GM21515 (cell line): ENCODE measurements around the gene RAD21L1.
"Not testable (repeated sequence)": the region's sequence is repeated elsewhere in the genome, so short reads cannot be mapped to it uniquely, and the experiment has no call there.

Experiments used
- ATAC-seq: cut with Tn5 transposase; IDR thresholded peaks from one replicate; pipeline ENCODE4 v1.9.1; 2021; ENCODE audit not compliant: unreplicated experiment

RAD21L1 gene

DNA sequence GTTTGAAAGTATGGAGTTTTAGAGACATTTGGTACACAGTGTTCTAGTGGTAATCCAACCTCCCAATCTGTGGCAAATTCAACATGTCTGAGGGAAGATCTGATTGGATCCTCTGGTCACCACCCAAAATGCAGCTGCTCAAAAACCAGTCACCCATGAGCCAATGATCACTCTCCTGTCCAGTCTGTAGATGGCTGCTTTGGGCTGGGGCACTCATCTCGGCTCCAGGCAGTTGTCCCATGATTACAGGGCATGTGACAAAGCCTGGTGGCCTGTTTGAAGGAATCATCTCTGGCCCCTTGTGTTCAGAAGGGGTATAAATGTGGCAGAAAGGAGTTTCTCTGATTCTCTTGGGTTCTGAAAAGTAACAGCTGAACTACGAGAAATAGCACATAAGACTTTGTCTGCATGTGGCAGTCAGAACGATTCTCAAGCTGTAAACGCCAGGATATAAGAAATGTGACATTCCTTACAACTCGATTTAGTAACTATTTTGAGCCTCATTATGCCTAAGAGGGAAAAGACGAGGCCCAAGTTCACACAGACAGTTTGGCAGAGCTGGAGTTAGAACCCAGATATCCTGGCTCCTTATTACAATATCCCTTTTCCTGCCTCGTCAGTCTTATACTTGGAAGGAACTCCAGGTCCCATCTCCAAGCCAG lies 26.5 kb upstream of the RAD21L1 start:
- no peak for ATAC-seq

DNA sequence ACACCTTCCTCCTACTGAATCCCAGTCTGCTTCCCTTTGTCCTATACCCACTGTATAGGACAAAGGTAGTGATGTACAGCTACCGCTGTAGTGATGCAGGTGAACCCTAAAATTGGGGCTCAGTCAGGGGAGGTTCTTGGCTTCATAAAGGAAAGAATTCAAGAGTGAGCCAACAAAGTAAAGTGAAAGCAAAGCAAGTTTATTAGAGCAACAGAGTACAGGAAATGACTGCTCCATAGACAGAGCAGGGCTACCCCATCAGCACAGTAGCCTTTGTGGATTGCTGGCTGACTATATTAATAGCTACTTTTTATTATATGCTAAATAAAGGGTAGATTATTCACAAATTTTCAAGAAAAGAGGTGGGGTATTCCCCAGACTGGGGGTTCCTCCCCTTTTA lies 25.9 kb upstream of the RAD21L1 start:
- ATAC-seq = no peak

DNA sequence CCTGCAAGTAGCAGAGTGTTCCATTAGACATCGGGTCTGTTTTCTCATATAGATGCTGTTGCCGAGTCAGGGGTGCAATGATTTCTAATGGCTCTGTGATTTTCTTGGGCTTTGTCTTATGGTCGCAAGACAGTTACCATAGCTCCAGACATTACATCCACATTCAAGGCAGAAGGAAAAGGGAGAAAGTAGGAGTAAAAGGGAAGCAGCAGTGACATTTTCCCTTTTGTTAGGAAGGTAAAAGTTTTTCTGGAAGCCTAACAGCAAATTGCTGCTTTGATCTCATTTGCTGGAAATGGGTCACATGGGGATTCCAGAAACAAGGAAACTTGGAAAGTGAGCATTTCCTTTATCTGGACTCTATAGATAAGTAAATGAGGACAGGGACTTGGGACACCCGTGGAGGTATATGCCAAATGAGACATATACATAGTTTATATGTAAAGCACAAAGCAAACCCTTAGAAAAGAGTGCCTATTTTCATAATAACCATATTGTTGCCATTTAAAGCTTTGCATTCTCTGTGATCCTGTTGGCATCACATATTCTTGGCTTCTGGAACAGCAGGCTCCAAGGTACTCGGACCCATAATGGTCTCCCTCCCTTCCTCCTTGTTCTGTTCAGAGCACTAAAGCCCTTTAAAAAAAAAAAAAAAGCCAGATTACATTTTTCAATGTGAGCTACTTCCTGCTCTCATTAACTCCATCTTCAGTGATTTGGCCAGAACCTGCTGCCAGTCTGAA lies 22.9 kb upstream of the RAD21L1 start, which contains the start of gene C20orf202:
Gene C20orf202, plus strand, starts transcription at position 693 of the 743 bp plus-strand sequence. CDS start 132 bp downstream, outside the sequence.
- ATAC-seq = no peak

DNA sequence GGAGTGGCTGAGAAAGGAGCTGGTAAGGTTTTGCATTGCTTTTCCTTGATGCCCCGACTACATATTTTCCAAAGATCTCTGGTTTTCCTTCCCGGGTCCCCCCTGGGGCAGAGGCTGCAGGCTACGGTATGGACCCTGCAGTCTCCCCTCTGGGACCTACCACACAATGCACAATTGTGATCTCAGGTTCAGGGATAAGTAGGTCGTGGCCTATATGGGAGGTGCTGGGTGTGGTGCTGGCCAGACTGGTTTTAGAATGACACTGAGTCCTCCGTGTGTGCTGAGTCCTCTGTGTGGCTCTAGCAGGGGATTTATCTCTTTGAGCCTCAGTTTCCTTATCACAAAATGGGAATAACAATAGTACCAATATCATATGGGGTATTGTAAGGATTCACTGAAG lies 22.2 kb upstream of the RAD21L1 start:
- ATAC-seq = no peak

DNA sequence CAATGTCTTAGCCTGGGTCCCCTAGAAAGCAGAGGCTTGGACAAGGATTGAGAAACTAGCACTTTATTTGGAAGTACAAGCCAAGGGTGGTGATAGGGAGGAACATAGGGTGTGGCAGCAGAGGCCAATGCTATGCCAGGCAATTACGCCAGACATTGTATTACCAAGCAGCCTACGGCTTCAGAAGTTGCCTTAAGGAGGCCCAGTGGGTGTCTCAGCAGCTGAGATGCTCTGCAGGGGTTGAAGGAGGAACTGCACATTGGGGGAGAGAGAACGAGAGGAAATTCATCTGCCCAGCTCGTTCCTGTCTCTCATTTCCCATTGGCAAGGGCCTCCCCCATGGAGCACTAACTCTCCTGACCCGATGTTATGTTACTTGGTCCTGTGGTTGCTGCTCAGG lies 21.7 kb upstream of the RAD21L1 start:
- no peak for ATAC-seq

DNA sequence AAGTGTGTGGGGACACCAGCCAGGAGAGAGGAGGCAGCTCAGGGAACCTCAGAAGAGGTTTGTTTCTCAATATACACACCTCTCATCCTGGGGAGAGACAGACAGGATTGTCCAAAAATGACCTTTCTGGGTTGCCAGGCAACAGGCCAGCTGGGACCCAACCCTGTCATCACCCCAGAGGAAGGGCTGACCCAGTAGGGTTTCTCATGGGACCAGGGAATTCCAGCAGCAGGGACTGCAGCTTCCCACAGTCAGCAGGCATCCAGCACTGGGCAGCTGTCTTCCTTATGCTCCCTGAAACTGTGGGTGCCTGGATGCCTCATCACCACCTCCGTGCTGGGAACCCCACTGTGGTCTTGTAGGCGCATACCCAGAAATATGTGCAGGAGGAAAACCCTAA lies 21.3 kb upstream of the RAD21L1 start:
- ATAC-seq = no peak

DNA sequence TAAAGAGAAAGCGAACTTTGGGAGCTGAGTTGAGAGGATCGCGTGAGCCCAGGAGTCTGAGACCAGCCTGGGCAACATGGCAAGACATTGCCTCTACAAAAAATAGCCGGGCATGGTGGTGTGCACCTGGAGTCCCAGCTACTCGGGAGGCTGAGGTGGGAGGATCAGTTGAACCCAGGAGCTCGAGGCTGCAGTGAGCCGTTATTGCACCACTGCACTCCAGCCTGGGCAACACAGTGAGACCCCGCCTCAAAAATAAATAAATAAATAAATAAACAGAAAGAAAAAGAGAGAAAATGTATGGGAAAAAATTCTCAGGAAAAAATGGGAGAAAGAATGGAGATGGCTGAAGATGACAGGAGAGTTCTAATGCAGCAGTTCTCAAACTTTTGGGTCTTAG lies 20.0 kb upstream of the RAD21L1 start:
- no peak for ATAC-seq

DNA sequence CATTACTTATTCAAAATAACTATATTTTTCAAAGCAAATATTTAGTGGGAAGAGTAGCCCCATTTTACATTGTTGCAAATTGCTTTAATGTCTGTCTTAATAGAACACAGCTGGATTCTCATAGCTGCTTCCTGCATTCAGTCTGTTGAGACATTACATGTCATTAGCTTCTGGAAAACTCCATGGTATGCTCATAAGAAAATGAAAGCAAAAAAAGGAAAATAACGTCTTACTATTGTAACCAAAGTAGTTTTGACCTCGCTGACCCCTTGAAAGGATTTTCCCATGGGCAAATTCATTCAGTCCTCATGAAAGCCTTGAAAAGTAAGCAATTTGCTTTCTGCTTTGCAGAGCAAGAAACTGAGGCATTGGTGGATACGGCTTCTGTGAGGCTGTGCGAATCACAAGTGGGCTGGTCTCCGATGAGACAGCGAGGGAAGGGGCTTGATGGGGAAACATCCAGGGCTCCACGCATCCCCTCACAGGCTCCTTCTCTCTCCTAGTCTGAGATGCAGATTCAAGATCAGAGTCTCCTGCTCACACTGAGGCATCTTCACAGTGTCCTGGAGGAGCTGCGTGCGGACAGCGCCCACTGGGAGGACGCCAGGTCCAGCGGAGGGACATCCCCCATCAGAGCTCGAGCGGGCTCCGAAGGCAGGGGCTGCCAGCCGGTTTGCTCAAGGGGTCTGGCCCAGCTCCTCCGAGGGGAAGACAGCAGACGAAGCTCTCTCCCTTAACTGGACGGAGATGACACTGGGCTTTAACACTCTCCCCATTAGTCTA lies 19.3 kb upstream of the RAD21L1 start:
- no peak for ATAC-seq

DNA sequence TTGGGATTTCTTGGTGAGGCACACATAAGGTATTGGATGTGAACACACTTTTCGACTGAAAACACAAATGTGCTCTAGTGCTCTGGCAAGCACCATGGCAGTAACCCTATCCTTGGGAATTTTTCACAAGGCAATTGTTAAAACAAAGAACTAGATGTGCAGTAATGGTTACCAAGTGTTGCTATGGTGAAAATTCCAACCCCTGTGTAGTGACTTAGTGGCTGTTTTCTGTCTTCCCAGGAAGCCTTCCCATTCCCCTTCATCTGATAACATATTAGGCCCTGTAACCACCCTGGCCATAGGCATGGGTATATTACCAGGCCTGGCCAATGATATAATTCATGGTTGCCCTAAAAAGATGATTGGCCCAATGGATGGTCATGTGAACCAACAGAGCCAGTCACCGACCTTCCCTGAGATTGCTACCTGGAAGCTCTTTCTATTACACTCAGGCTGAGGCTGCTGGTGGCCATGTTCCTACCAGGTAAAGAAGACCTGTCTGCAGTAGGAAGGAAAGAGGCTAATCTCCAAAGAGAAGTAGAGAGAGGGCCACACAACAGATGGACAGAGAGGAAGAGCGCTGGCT lies 18.5 kb upstream of the RAD21L1 start:
- ATAC-seq = no peak

DNA sequence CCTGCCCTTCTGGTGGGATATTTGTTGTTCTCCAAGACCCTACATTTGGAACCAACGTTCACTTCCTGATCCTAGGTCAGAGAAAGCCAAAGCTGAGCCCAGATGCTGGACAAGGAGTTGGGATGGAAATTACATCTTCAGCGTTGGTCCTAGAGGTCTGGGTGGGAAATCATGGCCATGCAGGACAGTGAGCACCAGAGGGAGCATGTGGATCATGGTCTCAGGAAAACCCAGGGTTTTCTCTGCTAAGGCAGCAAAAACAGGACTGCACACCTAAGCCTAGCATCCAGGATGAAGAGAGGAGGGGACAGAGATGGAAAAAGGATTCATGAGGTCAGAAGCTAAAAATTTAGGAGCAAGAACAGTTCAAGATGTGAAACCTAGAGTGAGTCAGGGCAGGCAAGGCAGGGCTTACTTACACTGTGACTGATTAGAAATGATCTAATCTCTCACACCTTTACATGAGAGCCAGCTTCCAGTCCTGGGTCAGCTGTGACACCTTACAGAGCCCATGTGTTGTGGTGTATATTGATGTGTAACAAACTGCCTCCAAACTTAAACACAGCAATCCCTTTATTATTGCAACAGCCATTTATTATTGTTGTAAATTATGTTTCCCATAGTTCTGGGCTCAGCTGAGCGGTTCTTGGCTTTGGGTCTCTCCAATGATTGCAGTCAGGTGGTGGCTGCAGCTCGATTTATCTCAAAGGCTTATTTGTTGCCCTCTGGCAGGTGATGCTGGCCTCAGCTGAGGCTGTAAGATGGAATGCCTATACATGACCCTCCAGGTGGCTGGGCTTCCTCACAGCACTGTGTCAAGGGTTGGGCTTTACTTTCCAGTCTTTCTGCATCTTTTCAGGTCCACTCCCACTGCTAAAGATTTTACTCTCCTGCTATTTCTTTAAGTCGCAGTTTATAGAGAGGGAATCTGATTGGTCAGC lies 16.1 kb upstream of the RAD21L1 start:
- ATAC-seq = no peak

DNA sequence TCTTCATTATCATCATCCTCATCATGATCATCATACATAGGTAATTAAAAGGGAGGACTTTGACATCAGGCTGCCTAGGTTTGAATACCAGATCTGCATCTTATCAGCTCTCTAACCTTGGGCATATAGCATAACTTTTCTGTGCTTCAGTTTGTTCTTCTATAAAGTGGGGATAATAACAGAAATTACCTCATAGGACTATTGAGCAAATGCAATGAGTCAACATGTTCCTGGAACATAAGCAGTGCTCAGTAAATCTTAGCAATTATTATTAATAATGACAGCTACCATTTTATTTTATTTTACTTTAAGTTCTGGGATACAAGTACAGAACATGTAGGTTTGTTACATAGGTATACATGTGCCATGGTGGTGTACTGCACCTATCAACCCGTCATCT lies 15.3 kb upstream of the RAD21L1 start:
- ATAC-seq = no peak

DNA sequence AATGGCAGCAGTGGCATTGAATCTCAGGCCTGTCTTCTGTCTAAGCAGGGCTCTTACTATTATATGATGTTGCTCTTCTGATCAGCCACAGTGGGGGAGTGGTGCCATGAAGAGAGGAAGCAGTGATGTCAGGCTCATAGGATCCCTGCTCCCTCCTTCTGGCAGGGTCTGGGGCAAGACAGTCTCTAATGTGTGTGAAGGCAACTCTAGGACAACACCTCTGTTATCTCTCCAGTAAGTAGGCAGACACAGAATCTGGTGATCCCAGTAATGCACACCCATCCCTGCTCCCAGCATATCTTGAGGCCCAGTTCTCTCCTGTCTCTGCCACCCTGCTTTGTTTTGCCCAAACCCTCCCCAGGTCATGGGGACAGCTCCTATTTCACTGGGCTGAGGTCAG lies 13.8 kb upstream of the RAD21L1 start:
- no peak for ATAC-seq

DNA sequence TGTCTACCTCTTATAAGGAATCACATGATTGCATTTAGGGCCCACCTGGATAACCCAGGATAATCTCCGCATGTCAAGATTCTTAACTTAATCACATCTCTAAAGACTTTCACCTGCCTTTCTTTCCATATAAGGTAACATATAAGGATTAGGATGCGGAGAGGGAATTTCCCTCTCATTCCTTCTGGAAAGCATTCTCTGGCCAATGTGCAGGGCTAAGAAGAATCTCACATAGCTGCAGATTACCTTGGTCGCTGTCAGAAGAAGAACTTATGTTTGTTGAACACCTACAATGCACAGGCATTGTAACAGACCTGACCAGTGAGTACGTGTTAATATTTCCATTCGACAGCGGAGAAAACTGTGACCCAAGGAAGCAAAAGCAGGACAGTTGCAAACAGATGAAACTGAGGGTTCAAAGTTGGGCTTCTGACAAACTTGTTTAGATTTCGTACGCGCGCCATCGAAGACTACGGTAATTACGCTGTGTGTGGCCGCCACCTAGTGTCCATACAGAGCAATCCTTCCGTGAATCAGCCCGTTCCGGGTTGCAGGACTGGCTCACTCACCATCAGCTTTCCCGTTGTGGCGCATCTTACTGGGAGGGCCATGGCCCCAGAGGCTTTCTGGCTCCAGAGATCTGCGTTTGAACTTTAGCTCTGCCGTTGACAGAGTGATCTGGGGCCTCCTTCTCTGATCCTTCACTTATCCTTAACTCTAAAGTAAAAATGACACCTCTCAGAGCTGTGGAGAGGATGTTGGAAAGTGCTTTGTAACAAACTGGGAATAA lies 13.0 kb upstream of the RAD21L1 start:
- ATAC-seq = no peak

DNA sequence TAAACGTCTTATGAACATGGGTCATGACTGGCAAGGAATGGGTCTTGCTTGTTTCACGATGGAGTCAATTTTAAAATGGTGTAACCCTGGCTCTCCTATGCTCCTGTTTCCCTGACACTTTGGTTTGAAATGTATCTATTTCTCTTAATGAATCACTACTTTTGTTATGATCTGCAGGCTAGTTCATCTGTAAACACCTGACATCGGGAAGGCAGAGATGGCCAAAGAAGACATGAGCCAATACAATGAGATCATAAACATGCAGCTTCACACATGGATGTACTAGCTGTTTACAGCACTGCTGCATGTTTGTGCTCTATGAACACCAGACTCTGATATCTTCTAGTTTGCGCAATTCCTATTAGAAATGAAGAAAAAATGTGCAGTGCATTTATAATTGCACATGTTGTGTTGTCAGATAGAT lies 11.0 kb upstream of the RAD21L1 start:
- ATAC-seq = no peak

DNA sequence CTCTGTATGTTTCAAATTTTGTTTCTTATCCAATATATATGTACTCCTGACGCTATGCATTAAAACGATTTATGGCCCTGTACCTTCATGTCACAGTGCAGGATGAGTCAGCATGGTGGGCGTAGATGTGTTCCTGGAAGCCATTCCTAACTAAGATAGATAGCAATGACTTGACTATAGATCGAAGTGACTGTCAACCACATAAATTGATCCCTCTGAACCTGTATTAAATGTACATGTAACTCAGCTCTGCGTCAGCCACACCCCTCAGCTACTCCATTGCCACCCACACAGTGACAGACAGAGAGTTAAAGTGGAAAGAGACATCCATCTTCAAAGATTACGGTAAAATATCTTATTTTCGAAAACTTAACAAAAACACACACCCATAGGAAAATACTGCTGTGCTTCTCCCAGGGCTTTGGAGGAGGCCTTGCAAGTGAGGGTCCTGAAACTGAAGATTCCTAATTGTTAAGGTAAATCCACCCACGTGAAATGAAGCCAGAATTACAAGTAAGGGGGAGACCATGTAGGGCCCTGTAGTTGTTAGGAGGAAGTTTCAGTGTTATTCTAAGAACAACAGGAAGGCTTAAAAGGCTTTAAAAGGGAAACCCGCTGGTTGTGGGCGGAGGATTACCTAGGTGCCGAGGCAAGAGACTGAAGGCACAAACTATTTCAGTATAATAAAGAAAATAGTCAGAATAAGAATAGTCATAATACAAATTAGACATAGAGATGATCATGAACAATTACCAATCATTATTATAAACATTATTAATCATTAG lies 10.3 kb upstream of the RAD21L1 start:
- no peak for ATAC-seq

DNA sequence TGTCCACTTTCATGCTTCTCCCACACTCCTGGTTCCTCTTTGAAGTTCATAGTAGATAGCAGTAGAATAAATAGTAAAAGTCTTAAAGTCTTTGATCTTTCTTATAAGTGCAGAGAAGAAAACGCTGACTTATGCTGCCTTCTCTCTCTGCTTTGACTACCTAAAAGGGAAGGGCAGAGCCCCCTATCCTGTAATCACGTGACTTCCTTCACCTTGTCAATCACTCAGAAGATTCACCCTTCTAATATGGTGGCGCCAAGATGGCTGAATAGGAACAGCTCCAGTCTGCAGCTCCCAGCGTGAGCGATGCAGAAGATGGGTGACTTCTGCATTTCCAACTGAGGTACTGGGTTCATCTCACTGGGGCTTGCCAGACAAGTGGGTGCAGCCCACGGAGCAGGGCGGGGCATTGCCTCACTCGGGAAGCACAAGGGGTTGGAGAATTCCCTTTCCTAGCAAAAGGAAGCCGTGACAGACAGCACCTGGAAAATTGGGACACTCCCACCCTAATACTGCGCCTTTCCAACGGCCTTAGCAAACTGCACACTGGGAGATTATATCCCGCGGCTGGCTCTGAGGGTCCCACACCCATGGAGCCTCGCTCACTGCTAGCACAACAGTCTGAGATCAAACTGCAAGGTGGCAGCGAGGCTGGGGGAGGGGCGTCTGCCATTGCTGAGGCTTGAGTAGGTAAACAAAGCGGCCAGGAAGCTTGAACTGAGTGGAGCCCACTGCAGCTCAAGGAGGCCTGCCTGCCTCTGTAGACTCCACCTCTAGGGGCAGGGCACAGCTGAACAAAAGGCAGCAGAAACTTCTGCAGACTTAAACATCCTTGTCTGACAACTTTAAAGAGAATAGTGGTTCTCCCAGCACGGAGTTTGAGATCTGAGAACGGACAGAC lies 9.1 kb upstream of the RAD21L1 start:
- not testable (repeated sequence) for ATAC-seq

DNA sequence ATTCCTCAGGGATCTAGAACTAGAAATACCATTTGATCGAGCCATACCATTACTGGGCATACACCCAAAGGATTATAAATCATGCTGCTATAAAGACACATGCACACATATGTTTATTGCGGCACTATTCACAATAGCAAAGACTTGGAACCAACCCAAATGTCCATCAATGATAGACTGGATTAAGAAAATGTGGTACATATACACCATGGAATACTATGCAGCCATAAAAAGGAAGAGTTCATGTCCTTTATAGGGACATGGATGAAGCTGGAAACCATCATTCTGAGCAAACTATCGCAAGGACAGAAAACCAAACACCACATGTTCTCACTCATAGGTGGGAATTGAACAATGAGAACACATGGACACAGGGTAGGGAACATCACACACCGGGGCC lies 3.1 kb upstream of the RAD21L1 start:
- not testable (repeated sequence) for ATAC-seq
